GM12864 (cell line): Measurements from ENCODE around the gene GSK3A.

Source experiments
- DNase-seq: peaks from one replicate; pipeline ENCODE4 v3.0.0-alpha.2; 2011; ENCODE audit warnings: low read depth
- H3K4me3 ChIP-seq: 2 replicates; pipeline ENCODE4 v1.5.1; 2011; ENCODE audit warnings: mild to moderate bottlenecking, low read depth, low read length, control low read depth
- TF ChIP-seq, protein P1 (sequence below): IDR thresholded peaks from 2 replicates; pipeline ENCODE4 v1.5.1; 2011; ENCODE audit warnings: low read depth, mild to moderate bottlenecking, moderate library complexity, low read length, control low read depth, inconsistent platforms; ENCODE audit errors: missing control alignments

GSK3A gene

DNA sequence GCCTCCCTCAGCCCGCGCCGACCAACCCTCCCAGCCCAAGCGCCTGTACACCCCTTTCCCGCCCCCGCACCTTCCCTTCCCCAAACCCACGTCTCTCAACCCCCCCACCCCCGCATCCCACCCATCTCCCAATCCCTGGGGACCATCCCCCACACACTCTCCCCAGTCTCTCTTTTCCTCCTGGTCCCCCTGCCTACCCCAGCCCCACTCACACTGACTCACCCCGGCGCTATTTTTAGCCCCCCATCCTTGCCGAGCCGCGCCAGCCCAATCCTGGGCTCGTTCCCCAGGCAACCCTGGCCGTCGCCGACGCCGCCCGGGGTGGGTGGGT is 38.4 kb upstream of the GSK3A start:
- TF ChIP-seq, protein P1, sequence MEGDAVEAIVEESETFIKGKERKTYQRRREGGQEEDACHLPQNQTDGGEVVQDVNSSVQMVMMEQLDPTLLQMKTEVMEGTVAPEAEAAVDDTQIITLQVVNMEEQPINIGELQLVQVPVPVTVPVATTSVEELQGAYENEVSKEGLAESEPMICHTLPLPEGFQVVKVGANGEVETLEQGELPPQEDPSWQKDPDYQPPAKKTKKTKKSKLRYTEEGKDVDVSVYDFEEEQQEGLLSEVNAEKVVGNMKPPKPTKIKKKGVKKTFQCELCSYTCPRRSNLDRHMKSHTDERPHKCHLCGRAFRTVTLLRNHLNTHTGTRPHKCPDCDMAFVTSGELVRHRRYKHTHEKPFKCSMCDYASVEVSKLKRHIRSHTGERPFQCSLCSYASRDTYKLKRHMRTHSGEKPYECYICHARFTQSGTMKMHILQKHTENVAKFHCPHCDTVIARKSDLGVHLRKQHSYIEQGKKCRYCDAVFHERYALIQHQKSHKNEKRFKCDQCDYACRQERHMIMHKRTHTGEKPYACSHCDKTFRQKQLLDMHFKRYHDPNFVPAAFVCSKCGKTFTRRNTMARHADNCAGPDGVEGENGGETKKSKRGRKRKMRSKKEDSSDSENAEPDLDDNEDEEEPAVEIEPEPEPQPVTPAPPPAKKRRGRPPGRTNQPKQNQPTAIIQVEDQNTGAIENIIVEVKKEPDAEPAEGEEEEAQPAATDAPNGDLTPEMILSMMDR: no peak
- peak overlapping the region; percentile 59 for H3K4me3 ChIP-seq
- no peak for DNase-seq

DNA sequence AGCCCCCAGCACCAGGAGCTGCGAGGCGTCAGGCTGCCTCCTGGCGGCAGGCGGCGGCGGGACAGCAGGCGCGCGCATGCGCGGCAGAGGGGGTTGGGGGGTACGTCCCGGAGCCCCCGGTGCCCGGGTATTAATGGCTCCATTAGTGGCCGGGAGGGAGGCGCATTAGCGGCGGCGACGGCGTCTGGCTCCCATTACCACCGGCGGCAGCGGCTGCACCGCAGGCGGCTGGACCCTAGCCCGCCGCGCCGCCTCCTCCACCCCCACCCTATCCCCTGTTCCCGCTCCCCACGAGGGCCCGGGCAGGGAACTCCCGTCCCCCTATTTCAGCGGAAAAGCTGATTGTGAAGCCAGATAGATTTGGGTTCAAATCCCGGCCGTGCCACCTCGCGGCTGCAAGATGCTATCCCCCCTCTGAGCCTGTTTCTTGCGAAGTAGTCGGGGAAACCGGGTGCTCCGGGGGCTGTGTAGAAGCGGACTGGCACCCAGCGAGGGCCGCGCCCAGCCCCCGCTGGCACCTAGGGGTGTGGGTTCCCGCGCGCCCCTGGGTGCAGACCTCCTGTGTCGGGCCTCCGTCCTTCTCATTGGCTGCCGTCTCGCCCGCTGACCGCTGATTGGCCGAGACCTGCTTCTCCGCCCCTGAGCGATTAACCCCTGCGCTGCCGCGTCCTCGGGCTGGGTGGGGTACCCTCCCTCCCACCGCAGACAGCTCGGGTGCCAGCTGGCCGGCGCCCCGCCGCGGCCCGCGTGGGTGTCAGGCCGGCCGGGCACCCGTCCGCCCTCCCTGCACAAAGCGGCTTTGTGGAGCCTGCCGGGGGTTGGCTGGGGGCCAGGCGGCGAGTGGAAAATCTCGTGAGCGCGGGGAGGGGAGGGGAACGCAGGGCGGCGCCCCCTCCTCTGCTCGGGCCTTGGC is 37.8 kb upstream of the GSK3A start:
- DNase-seq: no peak
- H3K4me3 ChIP-seq: peak overlapping the region; percentile 59
- TF ChIP-seq, protein P1: peak; percentile 97

DNA sequence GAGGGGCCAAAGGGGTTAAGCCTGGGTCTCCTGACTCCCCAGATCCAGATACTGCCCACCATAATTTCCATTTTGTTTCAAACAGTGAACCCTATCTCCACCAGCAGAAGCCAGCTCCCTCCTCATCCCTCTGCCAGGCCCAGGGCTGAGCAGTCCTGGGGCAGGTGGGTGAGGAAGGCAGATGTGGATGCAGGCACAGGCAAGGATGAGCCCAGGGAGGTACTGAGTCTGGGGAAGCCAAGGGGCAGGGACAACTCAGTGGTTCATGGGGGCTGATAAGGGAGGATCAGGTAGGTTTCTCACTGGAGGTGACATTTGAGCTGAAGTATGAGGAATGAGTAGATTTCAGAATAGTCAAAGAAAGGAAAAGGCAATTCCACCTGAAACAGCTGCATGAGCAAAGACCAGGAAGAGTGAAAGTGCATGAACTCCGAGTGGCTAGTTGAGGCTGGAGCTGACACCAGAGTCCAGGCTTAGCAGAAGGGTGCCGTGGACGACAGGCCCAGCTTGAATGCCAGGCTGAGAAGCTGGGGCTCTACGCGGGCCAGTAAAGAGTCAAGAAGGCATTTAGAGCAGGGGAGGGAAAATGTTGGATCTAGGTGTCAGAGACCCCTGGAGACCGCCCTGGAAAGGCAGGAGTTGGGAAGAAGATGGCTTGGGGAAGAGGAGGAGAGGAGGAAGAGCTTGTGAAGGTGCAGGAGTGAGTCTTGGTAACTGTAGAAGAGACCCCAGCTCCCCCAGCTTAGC is 36.9 kb upstream of the GSK3A start:
- no peak for DNase-seq
- TF ChIP-seq, protein P1: no peak
- H3K4me3 ChIP-seq: peak overlapping the region; percentile 59

DNA sequence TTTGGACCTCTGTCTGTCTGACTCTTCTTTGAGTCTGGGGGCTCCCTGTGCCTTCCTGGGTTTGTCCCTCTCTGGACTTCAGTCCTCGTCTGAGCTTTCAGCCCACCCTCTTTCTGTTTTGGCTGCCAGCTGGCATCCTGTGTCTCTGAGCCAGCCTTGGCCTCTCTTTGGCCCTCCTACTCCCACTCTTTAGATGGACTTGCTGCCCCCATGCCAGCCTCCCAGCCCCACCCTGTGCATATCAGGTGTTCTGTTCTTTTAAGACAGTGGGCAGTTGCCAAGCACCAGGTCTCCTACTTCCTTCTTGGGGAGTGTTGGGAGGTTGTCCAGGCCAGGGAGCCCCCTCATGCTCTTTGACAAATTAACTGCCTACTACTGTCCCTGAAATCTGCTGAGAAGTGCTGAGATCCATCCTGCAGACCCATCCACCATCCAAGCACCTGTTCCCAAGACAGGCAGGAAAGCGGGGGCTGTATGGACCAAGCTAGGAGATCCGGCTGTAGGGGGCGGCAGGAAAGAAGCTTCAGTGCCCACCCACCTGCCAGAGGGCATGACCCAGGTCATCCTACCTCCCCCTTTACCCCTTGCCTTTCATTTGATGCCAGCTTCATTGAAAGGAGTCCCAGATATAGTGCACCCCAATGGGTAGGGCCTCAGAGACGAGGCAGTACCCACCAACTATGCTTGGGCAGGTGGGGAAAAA is 36.2 kb upstream of the GSK3A start:
- no peak overlapping the region for H3K4me3 ChIP-seq
- no peak for DNase-seq
- TF ChIP-seq, protein P1: no peak

DNA sequence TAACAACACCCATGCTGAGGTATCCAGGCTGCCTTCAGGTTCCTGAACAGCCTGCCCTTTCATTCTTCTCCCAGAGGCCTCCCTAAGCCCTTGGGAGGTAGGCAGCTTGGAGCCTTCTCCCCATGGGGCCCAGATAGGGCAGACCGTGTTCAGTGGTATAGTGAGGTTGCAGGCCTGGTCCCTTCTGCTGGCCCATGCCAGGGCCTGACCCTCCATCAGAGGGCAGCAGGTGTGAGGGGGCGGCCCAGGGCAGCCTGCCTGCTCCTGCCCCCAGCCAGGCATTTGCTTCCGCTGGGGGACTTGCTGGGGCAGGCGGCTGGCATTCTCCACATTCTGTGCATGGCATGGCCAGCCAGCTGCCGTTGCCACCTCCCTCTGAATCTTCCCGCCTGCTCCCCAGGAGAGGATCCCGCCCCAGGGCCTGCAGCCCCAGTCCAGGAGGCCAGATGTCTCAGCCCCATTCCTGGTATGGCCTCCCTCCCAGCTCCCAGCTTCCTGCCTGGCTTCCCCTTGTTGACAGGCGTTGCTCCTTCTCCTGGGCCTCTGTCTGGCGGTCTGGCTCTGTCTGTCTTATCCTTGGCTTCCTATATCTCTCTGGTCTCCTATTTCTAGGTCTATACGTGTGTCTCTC is 35.5 kb upstream of the GSK3A start:
- H3K4me3 ChIP-seq: no peak overlapping the region
- DNase-seq: no peak
- TF ChIP-seq, protein P1: no peak

DNA sequence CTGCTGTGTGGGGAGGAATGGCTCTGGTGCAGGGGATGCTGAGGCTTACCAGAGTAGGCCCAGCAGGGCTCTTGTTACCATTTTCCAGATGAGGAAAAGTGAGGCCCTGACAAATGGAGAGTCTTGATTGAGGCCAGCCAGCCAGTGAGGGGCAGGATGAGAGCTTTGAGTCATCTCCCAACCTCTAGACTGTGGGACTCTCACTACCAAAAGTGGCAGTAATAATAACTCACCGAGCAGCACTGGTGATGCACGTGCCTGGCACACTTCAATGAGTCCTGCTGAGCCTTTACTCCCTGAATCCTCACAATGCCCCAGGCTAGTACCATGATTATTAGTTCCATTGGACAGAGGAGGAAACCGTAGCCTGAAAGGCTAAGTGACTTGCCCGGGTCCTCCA is 34.4 kb upstream of the GSK3A start:
- no peak overlapping the region for H3K4me3 ChIP-seq
- TF ChIP-seq, protein P1: no peak
- DNase-seq: no peak
